HepG2 (cell line): ENCODE data around the gene ELANE. TPM values are rescaled to one million over a fixed set of nuclear protein-coding genes. Genes with fewer than 3 reads are reported as not detected.

Experiments used
- ATAC-seq: fragments of 200-7000 bp; cut with Tn5 transposase; 3 replicates; pipeline ENCODE4 v1.9.1; 2020; ENCODE audit warnings: mild to moderate bottlenecking, moderate library complexity
- BruUV-seq: library from RNA; stranded (reverse); fragments of 400-500 nt; replicated peaks from 2 replicates; lab custom pipeline; 2021; lab: Mats Ljungman, UMichigan
- CTCF ChIA-PET: fragments of 300-600 bp; formaldehyde crosslinking; extraction: SDS; loops from one replicate; lab custom pipeline; 2021; ENCODE audit warnings: low total read pairs, inconsistent platforms, low intra/inter-chr PET ratio; lab: Yijun Ruan, JAX
- POLR2A ChIA-PET: fragments of 350-600 bp; sonication (Branson Sonifier 250); formaldehyde crosslinking; loops from one replicate; lab custom pipeline; 2020; ENCODE audit warnings: antibody characterized with exemption, inconsistent platforms; lab: Yijun Ruan, JAX
- DNase-seq: peaks from one replicate; pipeline ENCODE4 v3.0.0-alpha.2; 2015; ENCODE audit warnings: low spot score
- FAIRE-seq: peaks from 3 replicates; lab custom pipeline; 2011; peaks lifted over from hg19 to GRCh38; lab: Jason Lieb, UNC
- H2AFZ ChIP-seq: one replicate; pipeline ENCODE4 v1.6.1; 2011; ENCODE audit warnings: low read length, inconsistent platforms
- H3K27ac ChIP-seq: fragments of 300-600 bp; 3 replicates; pipeline ENCODE4 v1.8.0; 2011; ENCODE audit warnings: mixed run types, mild to moderate bottlenecking, mixed read lengths, low read length, inconsistent platforms; ENCODE audit not compliant: insufficient read depth; ENCODE audit errors: extremely low read length
- H3K27me3 ChIP-seq, 2 experiments: fragments of 200-600 bp in 1 of 2; 2 replicates in 1 of 2; 3 replicates in 1 of 2; pipeline versions ENCODE4 v1.6.0 to v1.8.0; 2011; ENCODE audit warnings: low read length in 2 of 2, mild to moderate bottlenecking in 2 of 2, moderate library complexity in 2 of 2, inconsistent platforms in 1 of 2; ENCODE audit not compliant: insufficient read depth in 2 of 2, control insufficient read depth in 1 of 2
- H3K36me3 ChIP-seq, 2 experiments: fragments of 200-600 bp in 1 of 2; replicated peaks in 1 of 2; 2 replicates in 1 of 2; 3 replicates in 1 of 2; pipeline versions ENCODE4 v1.5.1 to v1.8.0; 2011; ENCODE audit warnings: low read length in 2 of 2, inconsistent platforms in 1 of 2; ENCODE audit not compliant: insufficient read depth in 2 of 2, control insufficient read depth in 1 of 2
- H3K4me1 ChIP-seq: 2 replicates; pipeline ENCODE4 v1.5.1; 2012; ENCODE audit warnings: low read length, inconsistent platforms; ENCODE audit not compliant: insufficient read depth
- H3K4me2 ChIP-seq: 2 replicates; pipeline ENCODE4 v1.6.0; 2011; ENCODE audit warnings: low read depth, low read length, inconsistent platforms
- H3K4me3 ChIP-seq, 3 experiments: fragments of 200-600 bp in 1 of 3; sonication (generic), shearing (Covaris generic) in 1 of 3; replicated peaks in 1 of 3; 2 replicates each; pipeline ENCODE4 v1.5.1; 2011 to 2016; ENCODE audit warnings: low read length in 3 of 3, inconsistent platforms in 2 of 3, low read depth in 2 of 3, mild to moderate bottlenecking in 2 of 3, control low read depth in 1 of 3, mixed read lengths in 1 of 3; ENCODE audit not compliant: insufficient read depth in 1 of 3
- H3K79me2 ChIP-seq: one replicate; pipeline ENCODE4 v1.6.1; 2011; ENCODE audit warnings: low read length, inconsistent platforms; ENCODE audit not compliant: insufficient read depth
- H3K9ac ChIP-seq: 2 replicates; pipeline ENCODE4 v1.6.0; 2011; ENCODE audit warnings: mild to moderate bottlenecking, low read depth, low read length, inconsistent platforms; ENCODE audit not compliant: insufficient read depth
- H3K9me3 ChIP-seq: 2 replicates; pipeline ENCODE4 v1.5.1; 2012; ENCODE audit warnings: mild to moderate bottlenecking, low read length
- H4K20me1 ChIP-seq: 2 replicates; pipeline ENCODE4 v1.6.0; 2011; ENCODE audit warnings: inconsistent platforms, mild to moderate bottlenecking, low read length, moderate library complexity; ENCODE audit not compliant: insufficient read depth
- CENPT ChIP-seq: sonication (generic); formaldehyde crosslinking; IDR thresholded peaks from 2 replicates; pipeline ENCODE4 v1.8.0; 2022; ENCODE audit warnings: low read depth, mild to moderate bottlenecking, moderate library complexity, missing genetic modification reagents
- FOXP1 ChIP-seq, 2 experiments: fragments of 450-650 bp in 1 of 2; IDR thresholded peaks; 2 replicates each; pipeline ENCODE4 v1.6.1; 2017 to 2018; ENCODE audit warnings: antibody characterized with exemption in 1 of 2
- HNRNPH1 ChIP-seq: fragments of 200-400 bp; formaldehyde crosslinking; optimal IDR thresholded peaks from 2 replicates; pipeline ENCODE3; 2017; ENCODE audit warnings: mild to moderate bottlenecking, low read depth, low read length
- KLF16 ChIP-seq, 2 experiments: sonication (generic) in 1 of 2; formaldehyde crosslinking in 1 of 2; IDR thresholded peaks; 2 replicates each; pipeline versions ENCODE4 v1.6.1 to v1.8.0; 2016 to 2023; ENCODE audit warnings: missing genetic modification reagents in 2 of 2, missing compliant biosample characterization in 1 of 2
- MXI1 ChIP-seq: IDR thresholded peaks from 3 replicates; pipeline ENCODE4 v1.6.1; 2012; ENCODE audit warnings: low read depth, low read length, inconsistent platforms, borderline replicate concordance
- RFX1 ChIP-seq: fragments of 450-650 bp; IDR thresholded peaks from 2 replicates; pipeline ENCODE4 v1.6.1; 2017
- RFX3 ChIP-seq: IDR thresholded peaks from 2 replicates; pipeline ENCODE4 v1.6.1; 2016; ENCODE audit warnings: missing biosample characterization, missing genetic modification reagents
- TOE1 ChIP-seq: sonication (generic); formaldehyde crosslinking; IDR thresholded peaks from 2 replicates; pipeline ENCODE4 v1.4.0; 2020; ENCODE audit warnings: mild to moderate bottlenecking, missing genetic modification reagents
- TOPORS ChIP-seq: sonication (generic); formaldehyde crosslinking; IDR thresholded peaks from 2 replicates; pipeline ENCODE4 v1.8.0; 2023; ENCODE audit warnings: mild to moderate bottlenecking, missing genetic modification reagents
- ZFP36L2 ChIP-seq: sonication (generic); formaldehyde crosslinking; IDR thresholded peaks from 2 replicates; pipeline ENCODE4 v1.4.0; 2020; ENCODE audit warnings: missing genetic modification reagents
- ZNF20 ChIP-seq: sonication (generic); formaldehyde crosslinking; IDR thresholded peaks from 2 replicates; pipeline ENCODE4 v1.4.0; 2020; ENCODE audit warnings: mild to moderate bottlenecking, moderate library complexity, missing genetic modification reagents
- ZNF230 ChIP-seq: sonication (generic); formaldehyde crosslinking; IDR thresholded peaks from 2 replicates; pipeline ENCODE4 v1.4.0; 2020; ENCODE audit warnings: mild to moderate bottlenecking, missing genetic modification reagents
- ZNF607 ChIP-seq: sonication (generic); formaldehyde crosslinking; IDR thresholded peaks from 2 replicates; pipeline ENCODE4 v1.5.1; 2020; ENCODE audit warnings: missing genetic modification reagents, mild to moderate bottlenecking, borderline replicate concordance
- WGBS: methylation state at CpG from one replicate; pipeline ENCODE4 v1.1.6; 2017; ENCODE audit warnings: low lambda C conversion rate; 5-methylcytosine and 5-hydroxymethylcytosine counted together
- in situ Hi-C: cut with HindIII; loops from 2 replicates; pipeline ENCODE4 v1.10.0; 2017; ENCODE audit warnings: low pct_unique_long_range_greater_than_20kb; ENCODE audit not compliant: extremely low pct_ligation_motif_present
- intact Hi-C: fragments of 100-400 bp; cut with micrococcal nuclease; formaldehyde crosslinking; loops from one replicate; pipeline ENCODE4 v1.10.0; 2022; ENCODE audit not compliant: unreplicated experiment
- polyA plus RNA-seq, 8 experiments: library from polyadenylated mRNA; depleted of rRNA in 3 of 8; stranded (reverse) in 7 of 8; unstranded in 1 of 8; fragments of >200 nt; fragmentation: Illumina TruSeq in 4 of 8; extraction: Trizol in 4 of 8; gene quantifications; 2 replicates each; pipeline versions ENCODE4 v1.2.1 to v1.2.3, GENCODE V29; 2011 to 2016; ENCODE audit warnings: low read depth in 4 of 8, missing spikeins in 1 of 8, mixed read lengths in 1 of 8; ENCODE audit not compliant: insufficient read depth in 1 of 8
- total RNA-seq, 5 experiments: library from RNA; depleted of rRNA; stranded (reverse); fragments of >200 nt; fragmentation: Illumina TruSeq; extraction: Trizol; gene quantifications; 2 replicates each; pipeline ENCODE4 v1.2.3, GENCODE V29; 2016; ENCODE audit warnings: low read depth in 1 of 5
- TF ChIP-seq, protein P1 (sequence below): sonication (generic); formaldehyde crosslinking; IDR thresholded peaks from 2 replicates; pipeline ENCODE4 v1.4.0; 2020; ENCODE audit warnings: missing genetic modification reagents
- TF ChIP-seq, protein P2 (sequence below): fragments of 450-650 bp; IDR thresholded peaks from 2 replicates; pipeline ENCODE4 v1.6.1; 2016
- TF ChIP-seq, protein P3 (sequence below): sonication (generic); IDR thresholded peaks from 2 replicates; pipeline ENCODE4 v1.6.1; 2016; ENCODE audit warnings: low read depth, borderline replicate concordance
- TF ChIP-seq, protein P4 (sequence below): sonication (generic); formaldehyde crosslinking; IDR thresholded peaks from 2 replicates; pipeline ENCODE4 v1.4.0; 2020; ENCODE audit warnings: missing genetic modification reagents

Gene ELANE
- total and polyA plus RNA-seq, 2 of the 13 experiments (the other 11 are each of a cell fraction or from before 2014, with no cell fraction given) = not detected

DNA sequence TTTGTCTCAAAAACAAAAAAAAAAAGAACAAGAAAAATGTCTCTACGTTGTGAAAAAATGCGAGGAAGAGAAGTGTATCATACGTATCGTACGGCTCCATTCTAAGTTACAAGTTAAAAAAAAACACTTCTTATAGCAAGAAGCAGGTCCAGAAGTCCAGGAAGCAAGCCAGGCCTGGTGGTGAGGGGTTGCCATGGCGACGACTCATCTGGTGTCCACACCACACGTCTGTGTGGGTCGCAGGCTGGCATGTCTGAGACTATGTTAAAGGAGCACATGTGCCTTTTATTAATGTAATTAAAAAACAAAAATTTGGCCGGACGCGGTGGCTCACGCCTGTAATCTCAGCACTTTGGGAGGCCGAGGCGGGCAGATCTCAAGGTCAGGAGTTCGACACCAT, 35.0 kb downstream of the ELANE start:
- intact Hi-C loops (no loop called here), in situ Hi-C loops (no loop called here)
- peak; percentile 38; the same call in 1 of the 3 replicates for ATAC-seq
- no TSS peak for BruUV-seq
- no peak for FAIRE-seq
- H3K4me2 ChIP-seq = no peak overlapping the region
- no peaks in the 10 kb centered on the region for H3K9me3 ChIP-seq
- H3K27ac ChIP-seq = no peak overlapping the region
- no peak overlapping the region for H3K4me3 ChIP-seq
- H3K9ac ChIP-seq = no peak overlapping the region
- peak; percentile 38 for DNase-seq
- H3K27me3 ChIP-seq = no peaks in the 10 kb centered on the region
- H3K4me1 ChIP-seq = peaks cover 9% of the 10 kb centered on the region
- WGBS = 86% methylated on average over 16 of the region's 16 CpGs
- ChIA-PET POLR2A (no interaction called here), CTCF (no interaction called here)
- peaks cover 17 to 33% of the 10 kb centered on the region in 2 experiments; a peak in 4 of 5 replicates for H3K36me3 ChIP-seq
- no peaks in the 10 kb centered on the region; the same call in 1 of the 2 replicates for H4K20me1 ChIP-seq
- peaks cover 5% of the 10 kb centered on the region for H3K79me2 ChIP-seq
- H2AFZ ChIP-seq = no peak overlapping the region
- TF ChIP-seq KLF16 (CRISPR knock-in tag; IDR thresholded peaks at IDR 0.05) (no peak), ZNF20 (CRISPR knock-in tag) (no peak), ZNF230 (CRISPR knock-in tag) (no peak), MXI1 (peak; percentile 74; the same call in 1 of the 3 replicates), FOXP1 (IDR thresholded peaks at IDR 0.05) (no peak), FOXP1 (CRISPR knock-in tag; IDR thresholded peaks at IDR 0.05) (no peak), RFX3 (CRISPR knock-in tag) (peak; percentile 79), ZNF607 (CRISPR knock-in tag) (no peak), HNRNPH1 (no peak), ZFP36L2 (CRISPR knock-in tag) (no peak), TOE1 (CRISPR knock-in tag) (no peak), CENPT (CRISPR knock-in tag) (no peak), TOPORS (no peak), RFX1 (peak; percentile 75)
- TF ChIP-seq, protein P1, sequence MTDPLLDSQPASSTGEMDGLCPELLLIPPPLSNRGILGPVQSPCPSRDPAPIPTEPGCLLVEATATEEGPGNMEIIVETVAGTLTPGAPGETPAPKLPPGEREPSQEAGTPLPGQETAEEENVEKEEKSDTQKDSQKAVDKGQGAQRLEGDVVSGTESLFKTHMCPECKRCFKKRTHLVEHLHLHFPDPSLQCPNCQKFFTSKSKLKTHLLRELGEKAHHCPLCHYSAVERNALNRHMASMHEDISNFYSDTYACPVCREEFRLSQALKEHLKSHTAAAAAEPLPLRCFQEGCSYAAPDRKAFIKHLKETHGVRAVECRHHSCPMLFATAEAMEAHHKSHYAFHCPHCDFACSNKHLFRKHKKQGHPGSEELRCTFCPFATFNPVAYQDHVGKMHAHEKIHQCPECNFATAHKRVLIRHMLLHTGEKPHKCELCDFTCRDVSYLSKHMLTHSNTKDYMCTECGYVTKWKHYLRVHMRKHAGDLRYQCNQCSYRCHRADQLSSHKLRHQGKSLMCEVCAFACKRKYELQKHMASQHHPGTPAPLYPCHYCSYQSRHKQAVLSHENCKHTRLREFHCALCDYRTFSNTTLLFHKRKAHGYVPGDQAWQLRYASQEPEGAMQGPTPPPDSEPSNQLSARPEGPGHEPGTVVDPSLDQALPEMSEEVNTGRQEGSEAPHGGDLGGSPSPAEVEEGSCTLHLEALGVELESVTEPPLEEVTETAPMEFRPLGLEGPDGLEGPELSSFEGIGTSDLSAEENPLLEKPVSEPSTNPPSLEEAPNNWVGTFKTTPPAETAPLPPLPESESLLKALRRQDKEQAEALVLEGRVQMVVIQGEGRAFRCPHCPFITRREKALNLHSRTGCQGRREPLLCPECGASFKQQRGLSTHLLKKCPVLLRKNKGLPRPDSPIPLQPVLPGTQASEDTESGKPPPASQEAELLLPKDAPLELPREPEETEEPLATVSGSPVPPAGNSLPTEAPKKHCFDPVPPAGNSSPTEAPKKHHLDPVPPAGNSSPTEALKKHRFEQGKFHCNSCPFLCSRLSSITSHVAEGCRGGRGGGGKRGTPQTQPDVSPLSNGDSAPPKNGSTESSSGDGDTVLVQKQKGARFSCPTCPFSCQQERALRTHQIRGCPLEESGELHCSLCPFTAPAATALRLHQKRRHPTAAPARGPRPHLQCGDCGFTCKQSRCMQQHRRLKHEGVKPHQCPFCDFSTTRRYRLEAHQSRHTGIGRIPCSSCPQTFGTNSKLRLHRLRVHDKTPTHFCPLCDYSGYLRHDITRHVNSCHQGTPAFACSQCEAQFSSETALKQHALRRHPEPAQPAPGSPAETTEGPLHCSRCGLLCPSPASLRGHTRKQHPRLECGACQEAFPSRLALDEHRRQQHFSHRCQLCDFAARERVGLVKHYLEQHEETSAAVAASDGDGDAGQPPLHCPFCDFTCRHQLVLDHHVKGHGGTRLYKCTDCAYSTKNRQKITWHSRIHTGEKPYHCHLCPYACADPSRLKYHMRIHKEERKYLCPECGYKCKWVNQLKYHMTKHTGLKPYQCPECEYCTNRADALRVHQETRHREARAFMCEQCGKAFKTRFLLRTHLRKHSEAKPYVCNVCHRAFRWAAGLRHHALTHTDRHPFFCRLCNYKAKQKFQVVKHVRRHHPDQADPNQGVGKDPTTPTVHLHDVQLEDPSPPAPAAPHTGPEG = no peak
- TF ChIP-seq, protein P2, sequence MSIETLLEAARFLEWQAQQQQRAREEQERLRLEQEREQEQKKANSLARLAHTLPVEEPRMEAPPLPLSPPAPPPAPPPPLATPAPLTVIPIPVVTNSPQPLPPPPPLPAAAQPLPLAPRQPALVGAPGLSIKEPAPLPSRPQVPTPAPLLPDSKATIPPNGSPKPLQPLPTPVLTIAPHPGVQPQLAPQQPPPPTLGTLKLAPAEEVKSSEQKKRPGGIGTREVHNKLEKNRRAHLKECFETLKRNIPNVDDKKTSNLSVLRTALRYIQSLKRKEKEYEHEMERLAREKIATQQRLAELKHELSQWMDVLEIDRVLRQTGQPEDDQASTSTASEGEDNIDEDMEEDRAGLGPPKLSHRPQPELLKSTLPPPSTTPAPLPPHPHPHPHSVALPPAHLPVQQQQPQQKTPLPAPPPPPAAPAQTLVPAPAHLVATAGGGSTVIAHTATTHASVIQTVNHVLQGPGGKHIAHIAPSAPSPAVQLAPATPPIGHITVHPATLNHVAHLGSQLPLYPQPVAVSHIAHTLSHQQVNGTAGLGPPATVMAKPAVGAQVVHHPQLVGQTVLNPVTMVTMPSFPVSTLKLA = no peak
- TF ChIP-seq, protein P3, sequence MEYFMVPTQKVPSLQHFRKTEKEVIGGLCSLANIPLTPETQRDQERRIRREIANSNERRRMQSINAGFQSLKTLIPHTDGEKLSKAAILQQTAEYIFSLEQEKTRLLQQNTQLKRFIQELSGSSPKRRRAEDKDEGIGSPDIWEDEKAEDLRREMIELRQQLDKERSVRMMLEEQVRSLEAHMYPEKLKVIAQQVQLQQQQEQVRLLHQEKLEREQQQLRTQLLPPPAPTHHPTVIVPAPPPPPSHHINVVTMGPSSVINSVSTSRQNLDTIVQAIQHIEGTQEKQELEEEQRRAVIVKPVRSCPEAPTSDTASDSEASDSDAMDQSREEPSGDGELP = peak; percentile 16; the same call in 1 of the 2 replicates
- TF ChIP-seq, protein P4, sequence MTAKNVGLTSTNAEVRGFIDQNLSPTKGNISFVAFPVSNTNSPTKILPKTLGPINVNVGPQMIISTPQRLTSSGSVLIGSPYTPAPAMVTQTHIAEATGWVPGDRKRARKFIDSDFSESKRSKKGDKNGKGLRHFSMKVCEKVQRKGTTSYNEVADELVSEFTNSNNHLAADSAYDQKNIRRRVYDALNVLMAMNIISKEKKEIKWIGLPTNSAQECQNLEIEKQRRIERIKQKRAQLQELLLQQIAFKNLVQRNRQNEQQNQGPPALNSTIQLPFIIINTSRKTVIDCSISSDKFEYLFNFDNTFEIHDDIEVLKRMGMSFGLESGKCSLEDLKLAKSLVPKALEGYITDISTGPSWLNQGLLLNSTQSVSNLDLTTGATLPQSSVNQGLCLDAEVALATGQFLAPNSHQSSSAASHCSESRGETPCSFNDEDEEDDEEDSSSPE (CRISPR knock-in tag) = no peak
